WTC11 (cell line): ENCODE results near the gene MAN1B1. TPM values are rescaled to one million over a fixed set of nuclear protein-coding genes. Genes with fewer than 3 reads are reported as not detected.

Source experiments
- ATAC-seq: fragments of 200-7000 bp; cut with Tn5 transposase; 2 replicates; pipeline ENCODE4 v1.10.0; 2021; ENCODE audit warnings: mild to moderate bottlenecking, moderate library complexity
- CTCF ChIA-PET: fragments of 300-600 bp; sonication (Branson Sonifier 250); formaldehyde crosslinking; loops from one replicate; lab custom pipeline; 2021; ENCODE audit warnings: antibody characterized with exemption; lab: Charles Lee
- POLR2A ChIA-PET: fragments of 350-600 bp; sonication (Branson Sonifier 250); formaldehyde crosslinking; loops from one replicate; lab custom pipeline; 2021; ENCODE audit warnings: antibody characterized with exemption; lab: Charles Lee
- DNase-seq: peaks from one replicate; pipeline ENCODE4 v3.0.0; 2021; ENCODE audit warnings: low spot score
- H3K27ac Mint-ChIP-seq: 2 replicates; pipeline ENCODE4 v1.8.0; 2021; ENCODE audit warnings: mixed read lengths
- H3K27me3 Mint-ChIP-seq: 2 replicates; pipeline ENCODE4 v1.8.0; 2021; ENCODE audit warnings: low read depth, mild to moderate bottlenecking, moderate library complexity, mixed read lengths
- H3K36me3 Mint-ChIP-seq: 2 replicates; pipeline ENCODE4 v1.8.0; 2021; ENCODE audit warnings: mixed read lengths
- H3K4me1 Mint-ChIP-seq: 2 replicates; pipeline ENCODE4 v1.8.0; 2022; ENCODE audit warnings: mixed read lengths
- H3K4me3 Mint-ChIP-seq: 2 replicates; pipeline ENCODE4 v1.8.0; 2021; ENCODE audit warnings: mild to moderate bottlenecking, moderate library complexity, mixed read lengths
- H3K9me3 Mint-ChIP-seq: 2 replicates; pipeline ENCODE4 v1.8.0; 2021; ENCODE audit warnings: mixed read lengths
- ATF1 ChIP-seq: sonication (generic); formaldehyde crosslinking; IDR thresholded peaks from 2 replicates; pipeline ENCODE4 v1.8.1; 2023; ENCODE audit warnings: mild to moderate bottlenecking, moderate library complexity, missing genetic modification reagents
- CREM ChIP-seq: sonication (generic); formaldehyde crosslinking; IDR thresholded peaks from 2 replicates; pipeline ENCODE4 v1.8.1; 2022; ENCODE audit warnings: mild to moderate bottlenecking, missing genetic modification reagents, moderate library complexity
- ETV6 ChIP-seq: sonication (generic); formaldehyde crosslinking; IDR thresholded peaks from 2 replicates; pipeline ENCODE4 v1.8.1; 2022; ENCODE audit warnings: mild to moderate bottlenecking, missing genetic modification reagents
- FOXP1 ChIP-seq: sonication (generic); formaldehyde crosslinking; IDR thresholded peaks from 2 replicates; pipeline ENCODE4 v1.8.0; 2022; ENCODE audit warnings: missing genetic modification reagents, mild to moderate bottlenecking, moderate library complexity, borderline replicate concordance
- JUN ChIP-seq: sonication (generic); formaldehyde crosslinking; IDR thresholded peaks from 2 replicates; pipeline ENCODE4 v1.8.0; 2023; ENCODE audit warnings: mild to moderate bottlenecking, missing genetic modification reagents
- RELA ChIP-seq: sonication (generic); formaldehyde crosslinking; IDR thresholded peaks from 2 replicates; pipeline ENCODE4 v1.8.1; 2022; ENCODE audit warnings: missing genetic modification reagents, mild to moderate bottlenecking, borderline replicate concordance
- TCF7 ChIP-seq: sonication (generic); formaldehyde crosslinking; IDR thresholded peaks from 2 replicates; pipeline ENCODE4 v1.8.0; 2022; ENCODE audit warnings: mild to moderate bottlenecking, low read depth, missing genetic modification reagents, moderate library complexity
- TEAD4 ChIP-seq: sonication (generic); formaldehyde crosslinking; IDR thresholded peaks from 2 replicates; pipeline ENCODE4 v1.8.0; 2022; ENCODE audit warnings: mild to moderate bottlenecking, missing genetic modification reagents
- TP53 ChIP-seq: sonication (generic); formaldehyde crosslinking; IDR thresholded peaks from 2 replicates; pipeline ENCODE4 v1.8.1; 2023; ENCODE audit warnings: mild to moderate bottlenecking, missing genetic modification reagents
- ZNF317 ChIP-seq: sonication (generic); formaldehyde crosslinking; IDR thresholded peaks from 2 replicates; pipeline ENCODE4 v1.8.1; 2023; ENCODE audit warnings: low read depth, mild to moderate bottlenecking, moderate library complexity, missing genetic modification reagents, borderline replicate concordance
- total RNA-seq: library from RNA; stranded (reverse); gene quantifications from 3 replicates; pipeline ENCODE4 v1.2.3, GENCODE V29; 2021
- TF ChIP-seq, protein P1 (sequence below): sonication (generic); formaldehyde crosslinking; IDR thresholded peaks from 2 replicates; pipeline ENCODE4 v1.8.0; 2022; ENCODE audit warnings: mild to moderate bottlenecking, missing genetic modification reagents
- TF ChIP-seq, protein P2 (sequence below): sonication (generic); formaldehyde crosslinking; conservative IDR thresholded peaks from 2 replicates; pipeline ENCODE4 v1.8.1; 2023; ENCODE audit warnings: mild to moderate bottlenecking, low read depth, missing genetic modification reagents, moderate library complexity
- TF ChIP-seq, protein P3 (sequence below): sonication (generic); formaldehyde crosslinking; IDR thresholded peaks from 2 replicates; pipeline ENCODE4 v1.8.1; 2022; ENCODE audit warnings: low read depth, mild to moderate bottlenecking, moderate library complexity, missing genetic modification reagents, borderline replicate concordance
- TF ChIP-seq, protein P4 (sequence below): sonication (generic); formaldehyde crosslinking; IDR thresholded peaks from 2 replicates; pipeline ENCODE4 v1.8.0; 2022; ENCODE audit warnings: mild to moderate bottlenecking, missing genetic modification reagents
- TF ChIP-seq, protein P5 (sequence below): sonication (generic); formaldehyde crosslinking; IDR thresholded peaks from 2 replicates; pipeline ENCODE4 v1.8.1; 2022; ENCODE audit warnings: missing genetic modification reagents, borderline replicate concordance
- TF ChIP-seq, protein P6 (sequence below): sonication (generic); formaldehyde crosslinking; IDR thresholded peaks from 2 replicates; pipeline ENCODE4 v1.8.1; 2023; ENCODE audit warnings: mild to moderate bottlenecking, missing genetic modification reagents, borderline replicate concordance

The MAN1B1 gene
- total RNA-seq, 1 experiment from 2014 or later, result 57.1 TPM

DNA sequence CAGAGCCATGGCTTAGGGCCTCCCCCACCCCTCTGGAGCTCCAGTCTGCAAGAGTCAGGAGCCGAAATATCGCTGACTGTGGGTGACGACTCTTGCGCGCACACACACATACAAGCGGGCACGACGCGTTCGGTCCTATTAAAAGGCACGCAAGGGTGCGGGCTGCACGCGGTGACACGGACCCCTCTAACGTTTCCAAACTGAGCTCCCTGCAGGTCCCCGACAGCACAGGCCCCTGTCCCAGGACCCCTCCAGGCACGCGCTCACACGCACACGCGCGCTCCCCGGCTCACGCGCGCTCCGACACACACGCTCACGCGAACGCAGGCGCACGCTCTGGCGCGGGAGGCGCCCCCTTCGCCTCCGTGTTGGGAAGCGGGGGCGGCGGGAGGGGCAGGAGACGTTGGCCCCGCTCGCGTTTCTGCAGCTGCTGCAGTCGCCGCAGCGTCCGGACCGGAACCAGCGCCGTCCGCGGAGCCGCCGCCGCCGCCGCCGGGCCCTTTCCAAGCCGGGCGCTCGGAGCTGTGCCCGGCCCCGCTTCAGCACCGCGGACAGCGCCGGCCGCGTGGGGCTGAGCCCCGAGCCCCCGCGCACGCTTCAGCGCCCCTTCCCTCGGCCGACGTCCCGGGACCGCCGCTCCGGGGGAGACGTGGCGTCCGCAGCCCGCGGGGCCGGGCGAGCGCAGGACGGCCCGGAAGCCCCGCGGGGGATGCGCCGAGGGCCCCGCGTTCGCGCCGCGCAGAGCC, 52.1 kb downstream of the MAN1B1 start, which contains the start of gene GRIN1 (continued):
- TF ChIP-seq, protein P1, sequence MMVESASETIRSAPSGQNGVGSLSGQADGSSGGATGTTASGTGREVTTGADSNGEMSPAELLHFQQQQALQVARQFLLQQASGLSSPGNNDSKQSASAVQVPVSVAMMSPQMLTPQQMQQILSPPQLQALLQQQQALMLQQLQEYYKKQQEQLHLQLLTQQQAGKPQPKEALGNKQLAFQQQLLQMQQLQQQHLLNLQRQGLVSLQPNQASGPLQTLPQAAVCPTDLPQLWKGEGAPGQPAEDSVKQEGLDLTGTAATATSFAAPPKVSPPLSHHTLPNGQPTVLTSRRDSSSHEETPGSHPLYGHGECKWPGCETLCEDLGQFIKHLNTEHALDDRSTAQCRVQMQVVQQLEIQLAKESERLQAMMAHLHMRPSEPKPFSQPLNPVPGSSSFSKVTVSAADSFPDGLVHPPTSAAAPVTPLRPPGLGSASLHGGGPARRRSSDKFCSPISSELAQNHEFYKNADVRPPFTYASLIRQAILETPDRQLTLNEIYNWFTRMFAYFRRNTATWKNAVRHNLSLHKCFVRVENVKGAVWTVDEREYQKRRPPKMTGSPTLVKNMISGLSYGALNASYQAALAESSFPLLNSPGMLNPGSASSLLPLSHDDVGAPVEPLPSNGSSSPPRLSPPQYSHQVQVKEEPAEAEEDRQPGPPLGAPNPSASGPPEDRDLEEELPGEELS (CRISPR knock-in tag), result peak; percentile 96
- TF ChIP-seq, protein P2, sequence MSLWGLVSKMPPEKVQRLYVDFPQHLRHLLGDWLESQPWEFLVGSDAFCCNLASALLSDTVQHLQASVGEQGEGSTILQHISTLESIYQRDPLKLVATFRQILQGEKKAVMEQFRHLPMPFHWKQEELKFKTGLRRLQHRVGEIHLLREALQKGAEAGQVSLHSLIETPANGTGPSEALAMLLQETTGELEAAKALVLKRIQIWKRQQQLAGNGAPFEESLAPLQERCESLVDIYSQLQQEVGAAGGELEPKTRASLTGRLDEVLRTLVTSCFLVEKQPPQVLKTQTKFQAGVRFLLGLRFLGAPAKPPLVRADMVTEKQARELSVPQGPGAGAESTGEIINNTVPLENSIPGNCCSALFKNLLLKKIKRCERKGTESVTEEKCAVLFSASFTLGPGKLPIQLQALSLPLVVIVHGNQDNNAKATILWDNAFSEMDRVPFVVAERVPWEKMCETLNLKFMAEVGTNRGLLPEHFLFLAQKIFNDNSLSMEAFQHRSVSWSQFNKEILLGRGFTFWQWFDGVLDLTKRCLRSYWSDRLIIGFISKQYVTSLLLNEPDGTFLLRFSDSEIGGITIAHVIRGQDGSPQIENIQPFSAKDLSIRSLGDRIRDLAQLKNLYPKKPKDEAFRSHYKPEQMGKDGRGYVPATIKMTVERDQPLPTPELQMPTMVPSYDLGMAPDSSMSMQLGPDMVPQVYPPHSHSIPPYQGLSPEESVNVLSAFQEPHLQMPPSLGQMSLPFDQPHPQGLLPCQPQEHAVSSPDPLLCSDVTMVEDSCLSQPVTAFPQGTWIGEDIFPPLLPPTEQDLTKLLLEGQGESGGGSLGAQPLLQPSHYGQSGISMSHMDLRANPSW (CRISPR knock-in tag), result 0 out of 2 replicates have a peak, but pooled peaks have one; percentile 62
- TF ChIP-seq ETV6 (CRISPR knock-in tag), result peak; percentile 77
- TF ChIP-seq ZNF317, result peak; percentile 61
- TF ChIP-seq FOXP1, result peak; percentile 94
- TF ChIP-seq JUN, result peak; percentile 93
- peak; percentile 91 for TF ChIP-seq CREM

DNA sequence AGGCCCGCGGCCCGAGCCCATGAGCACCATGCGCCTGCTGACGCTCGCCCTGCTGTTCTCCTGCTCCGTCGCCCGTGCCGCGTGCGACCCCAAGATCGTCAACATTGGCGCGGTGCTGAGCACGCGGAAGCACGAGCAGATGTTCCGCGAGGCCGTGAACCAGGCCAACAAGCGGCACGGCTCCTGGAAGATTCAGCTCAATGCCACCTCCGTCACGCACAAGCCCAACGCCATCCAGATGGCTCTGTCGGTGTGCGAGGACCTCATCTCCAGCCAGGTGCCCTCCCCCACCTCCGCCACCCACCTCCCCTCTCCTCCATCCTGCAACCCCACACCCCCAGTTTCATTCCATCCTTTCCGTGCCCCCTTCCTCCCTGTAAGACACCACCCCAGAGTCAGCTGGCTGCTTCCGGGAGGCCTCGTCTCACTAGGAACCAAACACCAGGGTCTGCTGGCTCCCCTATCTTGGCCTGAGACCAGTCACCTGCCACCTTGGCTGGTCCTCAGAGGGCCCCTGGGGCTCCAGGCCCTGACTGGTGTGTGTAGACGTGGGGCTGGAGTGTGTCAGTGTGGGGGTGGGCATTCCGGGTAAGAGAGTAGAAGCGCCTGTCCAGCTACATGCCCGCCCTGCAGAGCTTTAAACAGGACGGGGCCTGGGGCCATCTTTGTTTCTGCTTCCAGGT, 52.8 kb downstream of the MAN1B1 start:
- ChIA-PET CTCF (interaction anchor here (0.7 to 2.6 kb wide), 9 partner anchors 10 to 101 kb away, joined by 4 to 17 read pairs (median 5); partner anchors contain the start of genes RNF208 and TUBB4B), POLR2A (no interaction called here)
- no peaks in the 10 kb centered on the region for H3K36me3 Mint-ChIP-seq
- no peak overlapping the region for H3K27ac Mint-ChIP-seq
- no peak for TF ChIP-seq RELA
- TF ChIP-seq TP53 (CRISPR knock-in tag), result no peak
- TF ChIP-seq, protein P3, sequence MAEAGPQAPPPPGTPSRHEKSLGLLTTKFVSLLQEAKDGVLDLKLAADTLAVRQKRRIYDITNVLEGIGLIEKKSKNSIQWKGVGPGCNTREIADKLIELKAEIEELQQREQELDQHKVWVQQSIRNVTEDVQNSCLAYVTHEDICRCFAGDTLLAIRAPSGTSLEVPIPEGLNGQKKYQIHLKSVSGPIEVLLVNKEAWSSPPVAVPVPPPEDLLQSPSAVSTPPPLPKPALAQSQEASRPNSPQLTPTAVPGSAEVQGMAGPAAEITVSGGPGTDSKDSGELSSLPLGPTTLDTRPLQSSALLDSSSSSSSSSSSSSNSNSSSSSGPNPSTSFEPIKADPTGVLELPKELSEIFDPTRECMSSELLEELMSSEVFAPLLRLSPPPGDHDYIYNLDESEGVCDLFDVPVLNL (CRISPR knock-in tag), result 0 out of 2 replicates have a peak, but pooled peaks have one; percentile 13
- DNase-seq (no peak), ATAC-seq (peak; percentile 5; the same call in 1 of the 2 replicates)
- H3K4me3 Mint-ChIP-seq, result peak overlapping the region; percentile 55
- peaks cover 76% of the 10 kb centered on the region for H3K27me3 Mint-ChIP-seq
- no peaks in the 10 kb centered on the region for H3K9me3 Mint-ChIP-seq
- H3K4me1 Mint-ChIP-seq, result peaks cover 6% of the 10 kb centered on the region; the same call in 1 of the 2 replicates

DNA sequence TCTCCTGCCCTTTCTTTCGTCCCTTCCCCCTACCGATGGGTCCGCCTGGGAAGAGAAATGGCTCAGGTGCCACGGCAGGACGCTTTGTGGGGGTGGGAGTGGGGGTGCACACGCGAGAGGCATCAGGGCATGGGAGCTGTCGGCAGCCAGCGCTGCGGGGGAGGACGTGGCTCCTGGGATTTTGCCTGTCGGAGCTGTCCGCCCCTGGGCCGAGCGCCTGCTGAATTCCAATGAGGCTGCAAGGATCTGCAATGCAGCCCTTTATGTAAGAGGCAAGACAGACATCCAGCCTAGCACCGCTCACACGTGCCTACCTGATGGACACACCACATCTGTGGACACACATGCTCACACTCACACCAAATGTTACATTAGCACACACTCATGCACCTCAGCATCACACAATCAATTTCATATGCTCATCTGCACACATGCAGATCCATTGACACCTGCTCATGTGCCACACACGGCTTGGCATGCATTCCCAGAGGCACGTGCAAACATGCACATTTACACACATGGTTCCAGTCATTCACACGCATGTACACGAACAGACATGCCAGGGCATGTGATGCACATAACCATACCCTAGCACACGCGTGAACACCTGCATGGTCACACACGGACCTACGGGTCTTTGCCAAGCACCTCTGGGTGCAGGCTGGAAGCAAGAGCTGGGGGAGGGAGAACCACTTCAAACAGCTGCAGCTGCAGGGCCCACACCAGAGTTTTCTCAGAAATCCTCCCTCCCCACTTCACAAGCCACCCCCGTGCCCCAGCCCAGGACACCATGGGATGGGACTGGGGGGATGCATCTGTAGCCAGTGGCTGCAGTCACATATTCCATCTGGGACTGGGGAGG, 53.6 kb downstream of the MAN1B1 start:
- POLR2A ChIA-PET, result no interaction called here
- Mint-ChIP-seq H3K27ac (no peak overlapping the region), H3K36me3 (no peaks in the 10 kb centered on the region), H3K27me3 (peaks cover 74% of the 10 kb centered on the region), H3K4me3 (no peak overlapping the region), H3K4me1 (peaks cover 6% of the 10 kb centered on the region; the same call in 1 of the 2 replicates), H3K9me3 (no peaks in the 10 kb centered on the region)
- no peak for DNase-seq
- CTCF ChIA-PET, result interaction anchor here (1.1 to 2.6 kb wide), 7 partner anchors 10 to 101 kb away, joined by 5 to 17 read pairs (median 5); partner anchors contain the start of genes RNF208 and TUBB4B
- ATAC-seq, result no peak
- TF ChIP-seq, protein P4, sequence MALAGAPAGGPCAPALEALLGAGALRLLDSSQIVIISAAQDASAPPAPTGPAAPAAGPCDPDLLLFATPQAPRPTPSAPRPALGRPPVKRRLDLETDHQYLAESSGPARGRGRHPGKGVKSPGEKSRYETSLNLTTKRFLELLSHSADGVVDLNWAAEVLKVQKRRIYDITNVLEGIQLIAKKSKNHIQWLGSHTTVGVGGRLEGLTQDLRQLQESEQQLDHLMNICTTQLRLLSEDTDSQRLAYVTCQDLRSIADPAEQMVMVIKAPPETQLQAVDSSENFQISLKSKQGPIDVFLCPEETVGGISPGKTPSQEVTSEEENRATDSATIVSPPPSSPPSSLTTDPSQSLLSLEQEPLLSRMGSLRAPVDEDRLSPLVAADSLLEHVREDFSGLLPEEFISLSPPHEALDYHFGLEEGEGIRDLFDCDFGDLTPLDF (CRISPR knock-in tag), result no peak
- TF ChIP-seq, protein P5, sequence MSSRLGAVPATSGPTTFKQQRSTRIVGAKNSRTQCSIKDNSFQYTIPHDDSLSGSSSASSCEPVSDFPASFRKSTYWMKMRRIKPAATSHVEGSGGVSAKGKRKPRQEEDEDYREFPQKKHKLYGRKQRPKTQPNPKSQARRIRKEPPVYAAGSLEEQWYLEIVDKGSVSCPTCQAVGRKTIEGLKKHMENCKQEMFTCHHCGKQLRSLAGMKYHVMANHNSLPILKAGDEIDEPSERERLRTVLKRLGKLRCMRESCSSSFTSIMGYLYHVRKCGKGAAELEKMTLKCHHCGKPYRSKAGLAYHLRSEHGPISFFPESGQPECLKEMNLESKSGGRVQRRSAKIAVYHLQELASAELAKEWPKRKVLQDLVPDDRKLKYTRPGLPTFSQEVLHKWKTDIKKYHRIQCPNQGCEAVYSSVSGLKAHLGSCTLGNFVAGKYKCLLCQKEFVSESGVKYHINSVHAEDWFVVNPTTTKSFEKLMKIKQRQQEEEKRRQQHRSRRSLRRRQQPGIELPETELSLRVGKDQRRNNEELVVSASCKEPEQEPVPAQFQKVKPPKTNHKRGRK (CRISPR knock-in tag), result no peak
- TF ChIP-seq ETV6 (CRISPR knock-in tag) (no peak), TCF7 (CRISPR knock-in tag) (no peak), ATF1 (no peak), TEAD4 (CRISPR knock-in tag) (no peak)
- TF ChIP-seq, protein P6, sequence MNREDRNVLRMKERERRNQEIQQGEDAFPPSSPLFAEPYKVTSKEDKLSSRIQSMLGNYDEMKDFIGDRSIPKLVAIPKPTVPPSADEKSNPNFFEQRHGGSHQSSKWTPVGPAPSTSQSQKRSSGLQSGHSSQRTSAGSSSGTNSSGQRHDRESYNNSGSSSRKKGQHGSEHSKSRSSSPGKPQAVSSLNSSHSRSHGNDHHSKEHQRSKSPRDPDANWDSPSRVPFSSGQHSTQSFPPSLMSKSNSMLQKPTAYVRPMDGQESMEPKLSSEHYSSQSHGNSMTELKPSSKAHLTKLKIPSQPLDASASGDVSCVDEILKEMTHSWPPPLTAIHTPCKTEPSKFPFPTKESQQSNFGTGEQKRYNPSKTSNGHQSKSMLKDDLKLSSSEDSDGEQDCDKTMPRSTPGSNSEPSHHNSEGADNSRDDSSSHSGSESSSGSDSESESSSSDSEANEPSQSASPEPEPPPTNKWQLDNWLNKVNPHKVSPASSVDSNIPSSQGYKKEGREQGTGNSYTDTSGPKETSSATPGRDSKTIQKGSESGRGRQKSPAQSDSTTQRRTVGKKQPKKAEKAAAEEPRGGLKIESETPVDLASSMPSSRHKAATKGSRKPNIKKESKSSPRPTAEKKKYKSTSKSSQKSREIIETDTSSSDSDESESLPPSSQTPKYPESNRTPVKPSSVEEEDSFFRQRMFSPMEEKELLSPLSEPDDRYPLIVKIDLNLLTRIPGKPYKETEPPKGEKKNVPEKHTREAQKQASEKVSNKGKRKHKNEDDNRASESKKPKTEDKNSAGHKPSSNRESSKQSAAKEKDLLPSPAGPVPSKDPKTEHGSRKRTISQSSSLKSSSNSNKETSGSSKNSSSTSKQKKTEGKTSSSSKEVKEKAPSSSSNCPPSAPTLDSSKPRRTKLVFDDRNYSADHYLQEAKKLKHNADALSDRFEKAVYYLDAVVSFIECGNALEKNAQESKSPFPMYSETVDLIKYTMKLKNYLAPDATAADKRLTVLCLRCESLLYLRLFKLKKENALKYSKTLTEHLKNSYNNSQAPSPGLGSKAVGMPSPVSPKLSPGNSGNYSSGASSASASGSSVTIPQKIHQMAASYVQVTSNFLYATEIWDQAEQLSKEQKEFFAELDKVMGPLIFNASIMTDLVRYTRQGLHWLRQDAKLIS (CRISPR knock-in tag), result no peak
